Keratinocyte (primary cell): ENCODE results near the gene SCAF8. TPM values are rescaled to one million over a fixed set of nuclear protein-coding genes. Genes with fewer than 3 reads are reported as not detected.

Experiments
- DNase-seq: peaks from one replicate; pipeline ENCODE4 v3.0.0-alpha.2; 2011; ENCODE audit warnings: low read depth, missing footprints, low spot score
- FAIRE-seq: peaks from 2 replicates; lab custom pipeline; 2011; peaks lifted over from hg19 to GRCh38; lab: Jason Lieb, UNC
- H2AFZ ChIP-seq: 2 replicates; pipeline ENCODE4 v1.6.0; 2012; ENCODE audit warnings: low read length, control low read depth, inconsistent platforms; ENCODE audit not compliant: control insufficient read depth
- H3K27ac ChIP-seq: 2 replicates; pipeline ENCODE4 v1.5.1; 2011; ENCODE audit warnings: low read length; ENCODE audit not compliant: control insufficient read depth, insufficient read depth
- H3K27me3 ChIP-seq: 3 replicates; pipeline ENCODE4 v1.6.0; 2011; ENCODE audit warnings: low read length; ENCODE audit not compliant: control insufficient read depth, insufficient read depth; ENCODE audit errors: extremely low read depth
- H3K36me3 ChIP-seq, 2 experiments: 2 replicates in 1 of 2; 3 replicates in 1 of 2; pipeline ENCODE4 v1.5.1; 2011; ENCODE audit warnings: low read length in 2 of 2, mild to moderate bottlenecking in 1 of 2; ENCODE audit not compliant: control insufficient read depth in 2 of 2, insufficient read depth in 2 of 2; ENCODE audit errors: extremely low read depth in 1 of 2
- H3K4me1 ChIP-seq: 3 replicates; pipeline ENCODE4 v1.5.1; 2011; ENCODE audit warnings: low read length; ENCODE audit not compliant: control insufficient read depth, insufficient read depth; ENCODE audit errors: extremely low read depth
- H3K4me2 ChIP-seq: 3 replicates; pipeline ENCODE4 v1.6.0; 2011; ENCODE audit warnings: low read depth, low read length; ENCODE audit not compliant: control insufficient read depth, insufficient read depth; ENCODE audit errors: extremely low read depth
- H3K4me3 ChIP-seq, 3 experiments: fragments of 200-600 bp in 1 of 3; sonication (generic) in 1 of 3; 2 replicates in 2 of 3; 3 replicates in 1 of 3; pipeline ENCODE4 v1.5.1; 2011 to 2016; ENCODE audit warnings: low read length in 3 of 3, mild to moderate bottlenecking in 3 of 3, control low read depth in 2 of 3, inconsistent platforms in 1 of 3, low read depth in 1 of 3, mixed read lengths in 1 of 3, mixed run types in 1 of 3, moderate library complexity in 1 of 3; ENCODE audit not compliant: control insufficient read depth in 2 of 3, insufficient read depth in 2 of 3; ENCODE audit errors: extremely low read depth in 1 of 3
- H3K79me2 ChIP-seq: 2 replicates; pipeline ENCODE4 v1.6.0; 2012; ENCODE audit warnings: low read length; ENCODE audit not compliant: control insufficient read depth, insufficient read depth
- H3K9ac ChIP-seq: 3 replicates; pipeline ENCODE4 v1.6.0; 2011; ENCODE audit warnings: low read length; ENCODE audit not compliant: control insufficient read depth, insufficient read depth; ENCODE audit errors: extremely low read depth
- H3K9me1 ChIP-seq: 3 replicates; pipeline ENCODE4 v1.6.0; 2011; ENCODE audit warnings: low read length; ENCODE audit not compliant: control insufficient read depth, insufficient read depth; ENCODE audit errors: extremely low read depth
- H3K9me3 ChIP-seq: 2 replicates; pipeline ENCODE4 v1.5.1; 2012; ENCODE audit warnings: low read depth, low read length; ENCODE audit not compliant: control insufficient read depth
- H4K20me1 ChIP-seq: 3 replicates; pipeline ENCODE4 v1.6.0; 2011; ENCODE audit warnings: low read length; ENCODE audit not compliant: control insufficient read depth, insufficient read depth; ENCODE audit errors: extremely low read depth
- CTCF ChIP-seq, 3 experiments: IDR thresholded peaks in 1 of 3; conservative IDR thresholded peaks in 1 of 3; optimal IDR thresholded peaks in 1 of 3; 2 replicates in 2 of 3; 3 replicates in 1 of 3; pipeline versions ENCODE3 to v1.5.1; 2011; ENCODE audit warnings: low read length in 3 of 3, mild to moderate bottlenecking in 3 of 3, moderate library complexity in 2 of 3, control low read depth in 1 of 3, inconsistent platforms in 1 of 3; ENCODE audit not compliant: insufficient read depth in 2 of 3; ENCODE audit errors: extremely low read depth in 1 of 3
- EZH2 ChIP-seq: IDR thresholded peaks from one replicate; pipeline ENCODE4 v1.6.1; 2012; ENCODE audit warnings: inconsistent platforms, mild to moderate bottlenecking, low read length, moderate library complexity
- dilution Hi-C: fragments of 300-500 bp; cut with MboI; formaldehyde crosslinking; loops from one replicate; pipeline ENCODE4 v1.7.0; 2020; ENCODE audit warnings: low sequenced_read_pairs; ENCODE audit not compliant: extremely low pct_ligation_motif_present
- polyA plus RNA-seq, 5 experiments: library from polyadenylated mRNA; depleted of rRNA in 3 of 5; stranded (reverse) in 3 of 5; stranded (forward) in 1 of 5; unstranded in 1 of 5; fragments of >200 nt; gene quantifications; 1 replicate in 1 of 5; 2 replicates in 3 of 5; 3 replicates in 1 of 5; pipeline versions ENCODE4 v1.2.1 to v1.2.3, GENCODE V29; 2011 to 2012; ENCODE audit warnings: missing spikeins in 2 of 5, low read depth in 1 of 5, low replicate concordance in 1 of 5

SCAF8 gene
- polyA plus RNA-seq, 1 donor (not counting 4 experiments of a cell fraction or from before 2014, with no cell fraction given), result 19.1 TPM

- Histone ChIP-seq H3K9me3 (no peaks in the 10 kb centered on the region), H3K27ac (no peak overlapping the region), H3K4me3 (no peak overlapping the region), H3K9ac (no peak overlapping the region), H4K20me1 (no peaks in the 10 kb centered on the region), H3K27me3 (no peaks in the 10 kb centered on the region), H3K36me3 (no peaks in the 10 kb centered on the region), H2AFZ (no peak overlapping the region), H3K9me1 (no peaks in the 10 kb centered on the region), H3K4me1 (no peaks in the 10 kb centered on the region), H3K79me2 (peaks cover 29% of the 10 kb centered on the region), H3K4me2 (no peak overlapping the region)
- dilution Hi-C loops, result no loop called here
- FAIRE-seq (no peak), DNase-seq (no peak)
- TF ChIP-seq CTCF (optimal IDR thresholded peaks at IDR 0.05 in 1 of 3, IDR thresholded peaks at IDR 0.05 in 1 of 3, conservative IDR thresholded peaks at IDR 0.05 in 1 of 3; ENCODE audit: extremely low read depth in 1 of 3, insufficient read depth in 2 of 3, low read length in 3 of 3) (no peak), EZH2 (no peak)
Observed at GRCh38 chr6:154839546-154839945, 106.3 kb downstream of the SCAF8 start.

GRCh38 chr6:154840363-154840762, 107.1 kb downstream of the SCAF8 start:
- Histone ChIP-seq H3K4me1 (no peaks in the 10 kb centered on the region), H3K4me3 (no peak overlapping the region), H3K9me3 (no peaks in the 10 kb centered on the region), H3K9ac (no peak overlapping the region), H2AFZ (no peak overlapping the region), H3K27ac (no peak overlapping the region), H3K79me2 (peaks cover 31% of the 10 kb centered on the region), H3K4me2 (no peak overlapping the region), H3K9me1 (no peaks in the 10 kb centered on the region), H3K36me3 (peaks cover 0 to 1% of the 10 kb centered on the region in 2 experiments), H4K20me1 (no peaks in the 10 kb centered on the region), H3K27me3 (no peaks in the 10 kb centered on the region)
- FAIRE-seq (no peak), DNase-seq (no peak)
- dilution Hi-C loops, result no loop called here
- TF ChIP-seq CTCF (optimal IDR thresholded peaks at IDR 0.05 in 1 of 3, IDR thresholded peaks at IDR 0.05 in 1 of 3, conservative IDR thresholded peaks at IDR 0.05 in 1 of 3; ENCODE audit: extremely low read depth in 1 of 3, insufficient read depth in 2 of 3, low read length in 3 of 3), result no peak
- no peak for TF ChIP-seq EZH2
